ENCODE results near the gene GALNS.

DNA sequence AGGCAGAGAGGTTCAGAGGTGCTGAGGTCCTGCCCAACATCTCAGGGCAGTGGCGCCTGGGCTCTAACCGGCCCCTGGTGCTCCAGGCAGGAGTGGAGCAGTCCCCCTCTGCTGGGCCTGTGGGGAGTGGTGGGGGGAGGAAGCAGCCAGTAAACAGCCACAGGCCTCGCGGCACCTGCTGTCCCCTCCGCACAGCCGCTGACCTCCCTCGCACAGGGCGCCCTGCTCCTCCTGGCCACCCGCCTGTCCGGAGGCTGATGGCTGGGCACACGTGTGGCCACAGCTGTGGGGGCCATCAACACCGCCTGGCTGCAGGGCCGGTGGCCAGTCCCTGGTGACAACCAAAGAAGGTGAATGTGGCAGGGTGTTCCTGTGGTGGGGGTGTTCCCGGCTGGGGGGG is 46.5 kb upstream of the GALNS start:
- TF ChIP-seq, protein P1, sequence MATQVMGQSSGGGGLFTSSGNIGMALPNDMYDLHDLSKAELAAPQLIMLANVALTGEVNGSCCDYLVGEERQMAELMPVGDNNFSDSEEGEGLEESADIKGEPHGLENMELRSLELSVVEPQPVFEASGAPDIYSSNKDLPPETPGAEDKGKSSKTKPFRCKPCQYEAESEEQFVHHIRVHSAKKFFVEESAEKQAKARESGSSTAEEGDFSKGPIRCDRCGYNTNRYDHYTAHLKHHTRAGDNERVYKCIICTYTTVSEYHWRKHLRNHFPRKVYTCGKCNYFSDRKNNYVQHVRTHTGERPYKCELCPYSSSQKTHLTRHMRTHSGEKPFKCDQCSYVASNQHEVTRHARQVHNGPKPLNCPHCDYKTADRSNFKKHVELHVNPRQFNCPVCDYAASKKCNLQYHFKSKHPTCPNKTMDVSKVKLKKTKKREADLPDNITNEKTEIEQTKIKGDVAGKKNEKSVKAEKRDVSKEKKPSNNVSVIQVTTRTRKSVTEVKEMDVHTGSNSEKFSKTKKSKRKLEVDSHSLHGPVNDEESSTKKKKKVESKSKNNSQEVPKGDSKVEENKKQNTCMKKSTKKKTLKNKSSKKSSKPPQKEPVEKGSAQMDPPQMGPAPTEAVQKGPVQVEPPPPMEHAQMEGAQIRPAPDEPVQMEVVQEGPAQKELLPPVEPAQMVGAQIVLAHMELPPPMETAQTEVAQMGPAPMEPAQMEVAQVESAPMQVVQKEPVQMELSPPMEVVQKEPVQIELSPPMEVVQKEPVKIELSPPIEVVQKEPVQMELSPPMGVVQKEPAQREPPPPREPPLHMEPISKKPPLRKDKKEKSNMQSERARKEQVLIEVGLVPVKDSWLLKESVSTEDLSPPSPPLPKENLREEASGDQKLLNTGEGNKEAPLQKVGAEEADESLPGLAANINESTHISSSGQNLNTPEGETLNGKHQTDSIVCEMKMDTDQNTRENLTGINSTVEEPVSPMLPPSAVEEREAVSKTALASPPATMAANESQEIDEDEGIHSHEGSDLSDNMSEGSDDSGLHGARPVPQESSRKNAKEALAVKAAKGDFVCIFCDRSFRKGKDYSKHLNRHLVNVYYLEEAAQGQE (IDR thresholded peaks at IDR 0.05; ENCODE audit: borderline replicate concordance in 1 of 2, low read depth in 1 of 2, low read length in 2 of 2), result no peak
- no peak for TF ChIP-seq ZNF777 (CRISPR knock-in tag; IDR thresholded peaks at IDR 0.05)
- TF ChIP-seq, protein P2, sequence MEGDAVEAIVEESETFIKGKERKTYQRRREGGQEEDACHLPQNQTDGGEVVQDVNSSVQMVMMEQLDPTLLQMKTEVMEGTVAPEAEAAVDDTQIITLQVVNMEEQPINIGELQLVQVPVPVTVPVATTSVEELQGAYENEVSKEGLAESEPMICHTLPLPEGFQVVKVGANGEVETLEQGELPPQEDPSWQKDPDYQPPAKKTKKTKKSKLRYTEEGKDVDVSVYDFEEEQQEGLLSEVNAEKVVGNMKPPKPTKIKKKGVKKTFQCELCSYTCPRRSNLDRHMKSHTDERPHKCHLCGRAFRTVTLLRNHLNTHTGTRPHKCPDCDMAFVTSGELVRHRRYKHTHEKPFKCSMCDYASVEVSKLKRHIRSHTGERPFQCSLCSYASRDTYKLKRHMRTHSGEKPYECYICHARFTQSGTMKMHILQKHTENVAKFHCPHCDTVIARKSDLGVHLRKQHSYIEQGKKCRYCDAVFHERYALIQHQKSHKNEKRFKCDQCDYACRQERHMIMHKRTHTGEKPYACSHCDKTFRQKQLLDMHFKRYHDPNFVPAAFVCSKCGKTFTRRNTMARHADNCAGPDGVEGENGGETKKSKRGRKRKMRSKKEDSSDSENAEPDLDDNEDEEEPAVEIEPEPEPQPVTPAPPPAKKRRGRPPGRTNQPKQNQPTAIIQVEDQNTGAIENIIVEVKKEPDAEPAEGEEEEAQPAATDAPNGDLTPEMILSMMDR (CRISPR knock-in tag; IDR thresholded peaks at IDR 0.05), result no peak
- TF ChIP-seq ARNT (IDR thresholded peaks at IDR 0.05), result no peak
